NCI-H2029 (cell line): ENCODE measurements around the gene SASH1.

Experiments
- DNase-seq: peaks from one replicate; lab custom pipeline; 2025; lab: John Stamatoyannopoulos, UW

The SASH1 gene

GRCh38 chr6:148460876-148461646, 118.4 kb downstream of the SASH1 start:
- no peak for DNase-seq

- no peak for DNase-seq
Measured at GRCh38 chr6:148461986-148462577, 119.4 kb downstream of the SASH1 start.

GRCh38 chr6:148463671-148464070, 121.0 kb downstream of the SASH1 start:
- DNase-seq = no peak

GRCh38 chr6:148464319-148465010, 121.8 kb downstream of the SASH1 start:
- no peak for DNase-seq

GRCh38 chr6:148465011-148465335, 122.3 kb downstream of the SASH1 start:
- no peak for DNase-seq

- DNase-seq = no peak
Measured at GRCh38 chr6:148465670-148466069, 123.0 kb downstream of the SASH1 start.

GRCh38 chr6:148466158-148466557, 123.5 kb downstream of the SASH1 start:
- no peak for DNase-seq

- DNase-seq = no peak
Measured at GRCh38 chr6:148467926-148468325, 125.3 kb downstream of the SASH1 start.

- no peak for DNase-seq
Measured at GRCh38 chr6:148470156-148470555, 127.5 kb downstream of the SASH1 start.

- no peak for DNase-seq
Measured at GRCh38 chr6:148470606-148471465, 128.2 kb downstream of the SASH1 start.

GRCh38 chr6:148471624-148472159, 129.1 kb downstream of the SASH1 start:
- DNase-seq = no peak

- no peak for DNase-seq
Measured at GRCh38 chr6:148472171-148473105, 129.8 kb downstream of the SASH1 start.

- no peak for DNase-seq
Measured at GRCh38 chr6:148479497-148479896, 136.9 kb downstream of the SASH1 start.

- no peak for DNase-seq
Measured at GRCh38 chr6:148487461-148487860, 144.8 kb downstream of the SASH1 start.

- no peak for DNase-seq
Measured at GRCh38 chr6:148491638-148492251, 149.1 kb downstream of the SASH1 start.

- DNase-seq = no peak
Measured at GRCh38 chr6:148492654-148493290, 150.1 kb downstream of the SASH1 start.

GRCh38 chr6:148493424-148493823, 150.8 kb downstream of the SASH1 start:
- no peak for DNase-seq

- DNase-seq = no peak
Measured at GRCh38 chr6:148494226-148494625, 151.6 kb downstream of the SASH1 start.

GRCh38 chr6:148495029-148495428, 152.4 kb downstream of the SASH1 start:
- no peak for DNase-seq

GRCh38 chr6:148497257-148497656, 154.6 kb downstream of the SASH1 start:
- DNase-seq = no peak
